ENCODE results near the gene C2orf92.

C2orf92 gene

DNA sequence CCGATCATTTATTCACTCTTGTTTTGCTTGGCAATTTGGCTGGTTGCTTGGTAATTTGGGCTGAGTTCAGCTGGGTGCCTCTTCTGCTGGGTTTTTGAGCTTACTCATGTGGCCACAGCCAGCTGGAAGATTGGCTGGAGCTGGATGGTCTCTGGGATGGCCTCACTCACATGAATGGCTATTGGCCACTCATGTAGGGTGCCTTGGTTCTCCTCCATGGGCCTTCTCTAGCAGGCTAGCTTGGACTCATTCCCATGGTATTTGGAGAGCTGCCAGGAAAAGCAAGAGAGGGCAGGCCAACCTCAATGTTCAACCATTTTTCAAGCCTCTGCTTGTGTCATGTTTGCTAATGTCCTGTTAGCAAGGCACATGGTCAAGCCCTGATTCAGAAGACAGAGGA is 60.7 kb downstream of the C2orf92 start:
- DNase-seq (ENCODE audit: low read depth), result no peak

DNA sequence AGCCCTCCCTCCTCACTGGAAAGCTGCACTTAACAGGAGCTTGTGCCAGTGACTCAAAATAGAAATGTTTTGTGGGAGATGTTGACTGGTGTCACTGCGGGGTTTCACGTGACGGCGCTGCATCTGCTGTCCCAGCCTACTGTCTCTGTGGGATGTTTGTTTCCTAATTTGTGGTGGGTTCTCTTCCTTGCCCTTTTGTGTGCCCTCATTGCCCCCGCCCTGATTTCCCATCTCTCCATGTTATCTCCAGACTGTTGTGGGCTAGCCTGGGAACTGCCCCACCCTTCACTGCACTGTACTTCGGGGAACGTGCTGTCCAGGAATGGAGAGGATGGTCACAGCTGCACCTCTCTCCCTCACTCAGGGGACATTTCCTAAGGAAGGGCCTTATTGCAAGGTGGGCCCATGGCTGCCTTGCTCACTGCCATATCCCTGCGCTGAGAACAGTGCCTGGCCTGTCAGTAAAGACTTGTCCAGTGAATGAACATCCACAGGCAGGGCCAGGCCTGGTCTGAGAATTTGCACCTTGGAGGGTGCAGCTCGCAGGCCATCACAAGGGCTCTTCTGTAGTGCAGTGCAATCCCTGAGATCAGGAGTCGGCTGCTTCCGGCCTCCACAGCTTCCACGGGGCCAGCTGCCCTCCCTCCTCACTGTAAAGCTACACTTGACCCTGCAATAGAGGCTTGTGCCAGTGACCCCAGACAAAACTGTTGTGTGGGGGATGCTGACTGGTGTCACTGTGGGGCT is 61.9 kb downstream of the C2orf92 start:
- DNase-seq (ENCODE audit: low read depth), result no peak

DNA sequence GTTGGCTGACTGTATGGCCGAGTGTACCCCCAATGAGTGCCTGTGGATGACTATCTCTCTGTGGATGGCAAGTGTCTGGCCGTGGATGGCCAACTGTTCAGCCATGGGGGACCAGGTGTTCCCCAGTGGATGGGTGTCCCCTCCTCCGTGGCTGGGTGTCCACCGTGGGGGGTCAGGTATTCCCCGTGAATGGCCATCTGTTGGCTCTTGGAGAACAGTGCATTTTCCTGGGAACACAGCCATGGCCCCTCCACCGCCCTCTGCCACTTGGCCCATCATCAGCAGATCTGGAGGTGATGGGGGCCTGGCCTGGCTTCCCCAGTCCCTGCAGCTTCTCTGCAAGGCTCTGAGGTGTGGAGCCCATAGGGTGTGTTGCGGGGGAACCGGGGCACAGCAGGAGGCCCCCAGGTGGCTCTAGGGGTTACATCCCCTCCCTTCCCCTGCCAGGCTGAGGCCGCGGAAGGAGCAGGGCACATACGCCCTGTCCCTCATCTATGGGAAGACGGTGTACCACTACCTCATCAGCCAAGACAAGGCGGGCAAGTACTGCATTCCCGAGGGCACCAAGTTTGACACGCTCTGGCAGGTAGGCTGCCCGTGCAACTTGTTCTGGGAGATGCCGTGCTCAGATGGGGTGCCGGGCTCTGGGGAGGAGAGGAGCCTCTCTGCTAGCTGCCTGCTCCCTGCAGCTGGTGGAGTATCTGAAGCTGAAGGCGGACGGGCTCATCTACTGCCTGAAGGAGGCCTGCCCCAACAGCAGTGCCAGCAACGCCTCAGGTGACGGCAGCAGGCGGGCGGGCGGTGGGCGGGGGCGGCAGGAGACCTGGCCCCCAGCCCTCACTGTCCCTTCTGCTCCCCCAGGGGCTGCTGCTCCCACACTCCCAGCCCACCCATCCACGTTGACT is 63.2 kb downstream of the C2orf92 start:
- no peak for DNase-seq (ENCODE audit: low read depth)

DNA sequence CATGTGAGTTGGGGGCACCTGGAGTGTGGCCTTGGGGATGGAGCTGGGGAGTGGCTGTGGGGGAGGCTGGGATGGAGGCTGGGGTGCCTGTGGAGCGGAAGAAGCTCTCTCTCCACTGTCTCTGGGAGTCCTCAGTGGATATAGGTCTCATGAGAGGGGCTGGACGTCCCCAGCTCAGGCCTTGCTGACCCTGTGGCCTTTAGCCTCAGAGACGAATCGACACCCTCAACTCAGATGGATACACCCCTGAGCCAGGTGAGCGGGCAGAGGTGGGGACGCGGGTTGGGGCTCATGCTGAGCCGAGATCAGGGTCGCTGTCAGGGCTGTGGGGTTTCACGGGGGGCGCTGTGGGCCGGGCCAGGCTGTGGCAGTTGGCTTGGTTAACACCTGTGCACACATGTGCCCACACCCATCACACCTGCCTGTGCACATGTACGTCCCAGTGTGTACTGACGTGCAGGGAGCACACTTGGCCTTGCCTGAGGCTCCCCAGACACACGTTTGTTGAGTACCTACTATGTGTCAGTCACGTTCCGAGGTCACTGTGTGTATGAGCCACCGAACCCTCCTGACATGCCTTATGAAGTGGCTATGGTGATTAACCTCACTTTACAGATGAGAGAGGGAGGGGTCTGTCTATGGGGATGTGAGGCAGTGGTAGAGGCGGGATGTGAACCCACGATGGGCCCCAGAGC is 64.0 kb downstream of the C2orf92 start:
- DNase-seq (ENCODE audit: low read depth), result no peak

DNA sequence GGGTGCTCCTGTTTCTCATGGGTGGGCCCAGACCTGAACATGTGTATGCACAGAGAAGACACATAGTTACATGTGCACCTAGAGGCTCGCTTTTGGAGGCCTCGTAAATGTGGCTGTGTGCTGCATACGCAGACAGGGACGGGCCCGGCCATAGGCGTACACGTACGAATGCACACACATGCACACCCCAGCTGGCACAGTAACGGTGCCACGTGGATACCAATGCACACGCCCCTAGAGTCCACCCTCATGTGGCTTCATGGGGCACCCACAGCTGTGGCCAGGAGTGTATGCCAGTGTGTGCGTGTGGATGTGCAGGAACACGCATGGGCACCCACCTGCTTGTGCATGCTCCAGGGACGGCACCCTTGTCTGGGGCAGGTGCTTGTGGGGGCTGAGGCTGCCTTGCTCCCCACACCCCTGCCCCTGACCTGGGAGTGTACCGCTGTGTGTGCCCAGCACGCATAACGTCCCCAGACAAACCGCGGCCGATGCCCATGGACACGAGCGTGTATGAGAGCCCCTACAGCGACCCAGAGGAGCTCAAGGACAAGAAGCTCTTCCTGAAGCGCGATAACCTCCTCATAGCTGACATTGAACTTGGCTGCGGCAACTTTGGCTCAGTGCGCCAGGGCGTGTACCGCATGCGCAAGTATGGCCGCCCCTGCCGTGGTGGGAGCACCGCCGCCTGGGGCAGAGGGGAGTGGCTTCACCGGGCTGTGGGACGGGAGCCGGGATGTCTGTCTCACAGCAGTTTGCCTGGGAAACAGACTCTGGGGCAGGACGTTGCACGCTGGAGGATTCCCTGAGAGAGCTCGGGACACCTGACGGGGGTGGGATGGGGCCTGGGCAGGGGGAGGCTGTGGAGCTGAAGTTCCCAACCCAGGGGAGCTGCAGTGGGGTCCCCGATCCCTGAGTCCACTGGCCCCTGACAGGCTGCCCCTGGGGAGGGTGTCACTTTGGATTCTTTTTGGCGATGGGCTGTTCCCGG is 64.8 kb downstream of the C2orf92 start:
- DNase-seq (ENCODE audit: low read depth), result no peak

DNA sequence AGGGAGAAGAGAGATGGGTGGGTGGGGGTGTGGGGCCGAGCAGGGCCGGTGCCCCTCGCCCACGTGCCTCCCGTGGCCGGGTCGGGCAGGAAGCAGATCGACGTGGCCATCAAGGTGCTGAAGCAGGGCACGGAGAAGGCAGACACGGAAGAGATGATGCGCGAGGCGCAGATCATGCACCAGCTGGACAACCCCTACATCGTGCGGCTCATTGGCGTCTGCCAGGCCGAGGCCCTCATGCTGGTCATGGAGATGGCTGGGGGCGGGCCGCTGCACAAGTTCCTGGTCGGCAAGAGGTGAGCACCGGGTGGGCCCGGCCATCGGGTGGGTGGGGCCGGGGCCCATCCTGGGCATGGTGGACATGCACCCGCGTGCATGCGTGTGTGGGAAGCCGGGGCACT is 65.6 kb downstream of the C2orf92 start:
- DNase-seq (ENCODE audit: low read depth), result no peak

DNA sequence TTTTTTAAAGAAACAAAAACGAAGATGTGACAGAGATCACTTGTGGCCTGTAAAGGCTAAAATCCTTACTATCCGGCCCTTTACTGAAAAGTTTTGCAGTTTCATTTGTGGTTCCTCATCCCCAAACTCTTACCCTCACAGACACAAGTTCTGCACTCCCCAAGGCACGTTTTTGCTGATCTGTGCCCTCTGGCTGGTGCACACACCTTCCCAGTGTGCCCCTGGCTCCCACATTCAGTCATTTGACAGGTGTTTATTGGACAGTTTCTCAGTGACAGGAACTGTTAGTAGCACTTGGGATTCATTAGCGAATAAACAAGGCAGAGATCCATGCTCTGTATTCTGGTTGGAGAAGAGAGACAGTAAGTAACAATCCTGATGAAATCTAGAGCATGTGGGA is 66.7 kb downstream of the C2orf92 start:
- DNase-seq (ENCODE audit: low read depth), result no peak

DNA sequence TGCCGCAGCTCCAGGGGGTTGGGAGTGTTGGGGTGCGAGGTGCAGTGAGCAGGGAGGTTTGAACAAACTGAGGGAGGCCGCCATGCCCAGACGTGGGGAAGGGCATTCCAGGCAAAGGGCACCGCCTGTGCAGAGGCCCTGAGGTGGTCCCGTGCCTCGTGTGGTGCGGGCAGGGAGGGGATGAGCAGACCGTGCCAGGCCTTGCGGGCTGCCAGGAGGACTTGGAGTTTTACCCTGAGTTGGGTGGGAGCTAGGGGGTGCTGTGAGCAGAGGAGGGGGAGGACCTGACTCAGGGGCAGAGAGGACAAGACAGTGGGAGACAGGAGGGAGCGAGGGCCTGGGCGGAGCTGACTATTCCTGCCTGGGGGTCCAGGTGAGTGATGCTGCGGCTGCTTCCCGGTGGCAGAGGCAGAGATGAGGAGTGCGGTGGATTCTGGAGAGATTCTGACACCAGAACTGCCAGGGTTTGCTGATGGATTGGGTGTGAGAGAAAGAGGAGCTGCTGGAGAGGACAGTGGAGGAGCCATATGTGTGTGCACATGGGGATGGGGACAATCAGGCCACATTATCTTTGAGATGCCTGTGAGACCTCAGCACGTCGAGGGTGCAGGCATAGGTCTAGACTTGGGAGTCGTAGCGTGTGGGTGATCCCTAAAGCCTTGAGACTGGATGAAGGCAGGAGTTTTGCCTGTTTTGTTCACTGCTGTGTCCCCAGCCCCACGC is 67.3 kb downstream of the C2orf92 start:
- DNase-seq (ENCODE audit: low read depth), result no peak

DNA sequence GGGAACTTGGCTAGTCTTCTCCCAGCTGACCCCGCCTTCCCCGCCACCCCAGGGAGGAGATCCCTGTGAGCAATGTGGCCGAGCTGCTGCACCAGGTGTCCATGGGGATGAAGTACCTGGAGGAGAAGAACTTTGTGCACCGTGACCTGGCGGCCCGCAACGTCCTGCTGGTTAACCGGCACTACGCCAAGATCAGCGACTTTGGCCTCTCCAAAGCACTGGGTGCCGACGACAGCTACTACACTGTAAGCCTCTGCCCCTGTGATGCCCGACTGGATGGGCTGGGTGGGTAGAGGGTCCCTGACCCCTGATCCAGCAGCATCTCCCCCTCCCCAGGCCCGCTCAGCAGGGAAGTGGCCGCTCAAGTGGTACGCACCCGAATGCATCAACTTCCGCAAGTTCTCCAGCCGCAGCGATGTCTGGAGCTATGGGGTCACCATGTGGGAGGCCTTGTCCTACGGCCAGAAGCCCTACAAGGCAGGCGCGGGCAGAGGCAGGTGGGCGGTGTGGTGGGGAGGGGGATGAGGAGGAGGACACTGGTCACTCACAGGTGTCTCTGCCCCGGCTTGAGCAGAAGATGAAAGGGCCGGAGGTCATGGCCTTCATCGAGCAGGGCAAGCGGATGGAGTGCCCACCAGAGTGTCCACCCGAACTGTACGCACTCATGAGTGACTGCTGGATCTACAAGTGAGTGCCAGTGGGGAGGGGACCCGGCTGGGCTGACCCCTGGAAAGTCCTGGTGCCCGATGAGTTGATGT is 68.1 kb downstream of the C2orf92 start:
- DNase-seq (ENCODE audit: low read depth), result no peak

DNA sequence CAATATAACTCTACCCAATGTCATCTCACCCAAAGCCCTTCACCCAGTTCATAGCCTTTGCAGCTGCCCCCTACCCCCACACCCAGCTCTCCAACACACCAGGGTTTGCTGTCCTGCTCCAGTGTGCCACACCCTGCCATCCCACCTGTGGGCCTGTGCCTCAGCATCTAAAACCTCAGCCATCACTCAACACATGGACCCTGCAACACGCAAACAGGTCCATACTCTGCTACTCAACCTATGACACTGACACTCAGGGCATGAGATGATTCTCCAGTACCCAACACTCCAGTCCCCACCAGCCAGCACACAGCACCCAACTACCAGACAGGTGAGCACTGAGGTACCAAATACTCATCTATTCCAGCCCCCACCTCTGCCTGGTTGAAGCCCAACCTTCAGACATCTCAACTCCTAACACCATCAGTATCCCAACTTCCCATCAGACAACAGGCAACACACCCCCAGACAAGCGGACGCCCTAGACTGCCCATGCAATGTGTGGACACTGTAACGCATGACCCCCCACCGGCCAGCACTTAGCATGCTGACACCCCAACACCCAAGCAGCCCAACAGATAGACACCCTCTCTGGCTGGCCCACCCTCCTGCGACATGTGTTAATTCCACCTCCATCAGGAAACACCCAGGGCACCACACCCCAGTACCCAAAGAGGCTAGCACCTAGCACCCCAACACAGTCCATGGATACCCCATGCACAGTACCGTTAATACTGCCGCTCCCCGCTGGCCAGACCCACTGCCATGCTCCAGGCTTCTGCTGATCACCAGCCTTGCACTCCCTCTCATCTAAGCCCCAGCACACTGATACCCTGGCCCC is 68.9 kb downstream of the C2orf92 start:
- DNase-seq (ENCODE audit: low read depth), result no peak

DNA sequence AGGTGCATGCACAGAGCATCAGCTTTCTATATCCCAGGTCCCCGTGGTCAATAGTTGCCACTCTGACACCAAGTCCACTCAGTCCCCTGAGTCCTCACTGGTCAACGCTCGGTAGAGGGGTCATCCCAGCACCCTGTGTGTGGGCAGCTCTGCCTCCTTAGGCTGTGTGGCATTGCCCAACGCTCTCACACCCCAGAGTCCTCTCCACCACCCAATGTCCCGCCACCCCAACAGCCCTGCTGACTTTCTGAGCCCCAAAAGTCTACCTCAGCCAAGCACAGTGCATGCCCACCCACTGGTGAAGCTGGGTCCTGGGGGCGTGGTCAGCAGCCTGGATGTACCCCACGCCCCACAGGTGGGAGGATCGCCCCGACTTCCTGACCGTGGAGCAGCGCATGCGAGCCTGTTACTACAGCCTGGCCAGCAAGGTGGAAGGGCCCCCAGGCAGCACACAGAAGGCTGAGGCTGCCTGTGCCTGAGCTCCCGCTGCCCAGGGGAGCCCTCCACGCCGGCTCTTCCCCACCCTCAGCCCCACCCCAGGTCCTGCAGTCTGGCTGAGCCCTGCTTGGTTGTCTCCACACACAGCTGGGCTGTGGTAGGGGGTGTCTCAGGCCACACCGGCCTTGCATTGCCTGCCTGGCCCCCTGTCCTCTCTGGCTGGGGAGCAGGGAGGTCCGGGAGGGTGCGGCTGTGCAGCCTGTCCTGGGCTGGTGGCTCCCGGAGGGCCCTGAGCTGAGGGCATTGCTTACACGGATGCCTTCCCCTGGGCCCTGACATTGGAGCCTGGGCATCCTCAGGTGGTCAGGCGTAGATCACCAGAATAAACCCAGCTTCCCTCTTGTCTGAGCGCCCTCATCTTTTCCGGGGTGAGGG is 69.7 kb downstream of the C2orf92 start:
- DNase-seq (ENCODE audit: low read depth), result no peak

DNA sequence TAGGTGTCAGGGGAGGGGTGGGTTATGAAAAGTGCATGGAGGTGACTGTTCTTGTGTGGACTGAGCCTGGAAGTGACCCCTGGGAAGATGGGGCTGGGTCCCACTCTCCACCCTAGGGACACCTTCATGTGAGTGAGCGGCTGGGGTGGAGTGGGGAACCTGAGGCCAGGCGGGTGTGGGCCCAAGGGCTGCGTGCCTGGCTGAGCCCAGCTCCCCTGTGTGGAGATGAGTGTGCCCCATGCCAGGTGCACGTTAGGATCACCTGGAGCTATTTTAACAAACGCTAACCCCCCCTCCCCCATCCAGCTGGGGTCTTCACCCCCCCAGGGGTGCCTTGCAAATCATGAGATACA is 70.4 kb downstream of the C2orf92 start:
- no peak for DNase-seq (ENCODE audit: low read depth)

DNA sequence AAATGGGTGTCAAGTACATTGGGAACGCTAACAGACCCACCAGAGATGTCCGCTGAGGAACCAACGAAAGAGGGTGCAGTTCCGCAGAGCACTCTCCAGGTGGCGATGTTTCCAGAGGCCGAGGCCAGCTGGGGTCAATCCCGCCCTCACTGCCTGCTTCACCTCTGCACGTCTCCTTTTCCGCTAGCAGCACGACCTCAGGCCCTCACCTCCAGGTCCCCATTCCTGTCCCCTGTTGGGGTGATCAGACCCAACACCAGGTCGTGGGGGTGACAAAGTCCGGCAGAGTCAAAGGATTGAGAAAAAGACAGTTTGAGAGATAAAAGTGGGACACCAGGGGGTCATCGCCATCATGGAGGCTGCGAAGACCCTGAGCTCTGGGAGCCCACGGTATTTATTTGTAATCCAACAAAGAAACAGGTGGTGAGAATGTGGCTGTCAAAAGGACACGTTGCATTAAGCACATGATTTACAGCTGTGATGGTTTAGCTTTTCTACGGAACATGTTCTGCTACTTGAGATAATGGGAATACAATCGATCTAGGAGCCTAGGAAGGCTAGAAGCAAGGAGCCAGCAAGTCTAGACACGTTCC is 71.2 kb downstream of the C2orf92 start:
- DNase-seq (ENCODE audit: low read depth), result no peak

DNA sequence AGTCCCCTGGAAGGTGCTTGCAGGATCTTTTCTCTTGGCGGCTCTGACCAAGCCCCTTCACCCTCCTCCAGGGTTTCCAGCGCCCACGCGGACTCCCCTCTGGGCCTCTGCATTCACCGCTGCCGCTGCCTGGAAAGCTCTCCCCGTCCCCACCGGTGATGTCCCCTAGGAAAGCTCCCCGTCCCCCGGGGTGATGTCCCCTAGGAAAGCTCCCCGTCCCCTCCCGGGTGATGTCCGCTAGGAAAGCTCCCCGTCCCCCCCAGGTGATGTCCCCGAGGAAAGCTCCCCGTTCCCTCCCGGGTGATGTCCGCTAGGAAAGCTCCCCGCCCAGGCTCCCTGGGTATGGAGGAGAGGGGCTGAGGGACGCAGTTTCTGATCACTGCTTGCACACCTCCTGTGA is 71.7 kb downstream of the C2orf92 start:
- DNase-seq (ENCODE audit: low read depth), result no peak

DNA sequence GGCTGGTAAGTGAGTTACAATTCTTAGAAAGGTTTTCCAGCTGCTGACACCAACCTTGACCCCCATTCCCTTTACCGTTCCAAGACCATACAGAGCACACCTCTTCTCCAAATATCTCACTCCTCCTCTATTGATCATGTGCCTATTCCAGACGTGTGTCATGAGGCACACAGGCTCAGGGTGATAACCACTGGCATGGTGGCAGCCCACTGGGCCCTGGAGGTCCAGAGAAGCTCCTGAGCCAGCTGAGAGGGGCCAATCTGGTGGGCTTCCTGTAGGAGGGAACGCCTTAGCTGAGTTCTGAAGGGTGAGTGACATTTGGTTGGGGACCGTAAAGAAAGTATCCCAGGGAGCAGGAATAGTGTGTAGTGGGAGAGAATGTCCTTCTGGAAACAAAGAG is 72.2 kb downstream of the C2orf92 start:
- DNase-seq (ENCODE audit: low read depth), result no peak

DNA sequence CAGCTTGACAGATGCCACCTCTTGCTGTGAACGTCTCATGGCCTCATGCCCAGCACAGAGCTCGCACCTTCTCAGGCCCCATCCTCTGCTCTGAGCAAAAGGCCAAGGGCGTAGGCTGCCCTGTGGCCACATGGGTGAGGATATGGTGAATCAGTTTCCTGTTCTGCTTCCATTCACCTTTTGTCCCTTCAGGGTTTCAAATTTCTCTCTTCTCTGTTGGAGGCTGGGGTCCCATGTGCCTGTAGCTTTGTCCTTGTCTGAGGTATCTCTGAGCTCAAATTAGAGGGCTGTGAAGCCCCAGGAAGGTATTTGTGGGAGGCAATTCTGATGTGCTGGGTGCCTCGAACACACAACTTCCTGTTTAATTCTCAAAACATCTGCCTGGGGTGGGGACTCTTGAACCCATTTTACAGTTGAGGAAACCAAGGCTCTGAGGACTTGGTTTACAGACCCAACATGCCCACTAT is 72.9 kb downstream of the C2orf92 start:
- DNase-seq (ENCODE audit: low read depth), result no peak

DNA sequence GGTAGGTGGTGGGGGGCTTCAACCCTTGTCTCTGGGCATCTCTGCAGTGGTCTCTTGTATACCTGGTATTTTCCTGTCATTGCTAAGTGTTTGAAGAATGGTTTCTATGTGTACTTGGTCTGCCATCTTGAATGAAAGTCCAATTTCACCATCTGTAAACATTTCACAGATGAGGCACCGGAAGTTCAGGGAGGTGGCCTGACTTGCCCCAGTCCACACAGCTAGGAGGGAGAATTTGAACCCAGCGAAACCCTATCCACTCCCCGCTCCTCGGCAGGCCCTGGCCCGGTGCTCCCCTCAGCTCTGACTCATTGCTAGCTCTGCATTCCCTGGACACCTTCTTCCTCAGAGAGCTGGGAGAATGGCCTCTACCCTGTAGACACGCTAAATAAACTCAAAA is 74.4 kb downstream of the C2orf92 start:
- DNase-seq (ENCODE audit: low read depth), result no peak
